Kidney (tissue), 14 donors: Measurements from ENCODE around the gene MYBBP1A. TPM values are rescaled to one million over a fixed set of nuclear protein-coding genes. Genes with fewer than 3 reads are reported as not detected.

Experiments used
- DNase-seq, 5 donors: peaks; one replicate each; pipeline ENCODE4 v3.0.0-alpha.2; 2013 to 2020
- FAIRE-seq: peaks from 2 replicates; lab custom pipeline; 2012; peaks lifted over from hg19 to GRCh38; lab: Jason Lieb, UNC
- H3K27ac ChIP-seq, 2 donors: one replicate each; pipeline ENCODE4 v1.7.0; 2013; ENCODE audit warnings: low read depth in 2 of 2, low read length in 2 of 2, inconsistent platforms in 1 of 2
- H3K27me3 ChIP-seq: one replicate; pipeline ENCODE4 v1.7.1; 2013; ENCODE audit warnings: low read length, inconsistent platforms; ENCODE audit not compliant: control insufficient read depth, insufficient read depth
- H3K36me3 ChIP-seq, 3 donors: one replicate each; pipeline versions ENCODE4 v1.7.0 to v1.7.1; 2013; ENCODE audit warnings: low read length in 3 of 3, control low read depth in 1 of 3, inconsistent platforms in 1 of 3; ENCODE audit not compliant: insufficient read depth in 3 of 3, control insufficient read depth in 2 of 3
- H3K4me1 ChIP-seq, 3 donors: one replicate each; pipeline versions ENCODE4 v1.7.0 to v1.7.1; 2013; ENCODE audit warnings: low read length in 3 of 3, inconsistent platforms in 1 of 3, low read depth in 1 of 3; ENCODE audit not compliant: control insufficient read depth in 2 of 3, insufficient read depth in 2 of 3
- H3K4me3 ChIP-seq, 3 donors: one replicate each; pipeline versions ENCODE4 v1.7.0 to v1.8.1; 2013; ENCODE audit warnings: low read length in 3 of 3, control low read depth in 1 of 3, inconsistent platforms in 1 of 3
- H3K9ac ChIP-seq, 3 donors: one replicate each; pipeline versions ENCODE4 v1.7.0 to v1.7.1; 2013; ENCODE audit warnings: low read length in 3 of 3, control low read depth in 1 of 3, inconsistent platforms in 1 of 3
- H3K9me3 ChIP-seq, 3 donors: one replicate each; pipeline versions ENCODE4 v1.7.0 to v1.7.1; 2013; ENCODE audit warnings: low read length in 3 of 3, control low read depth in 1 of 3, inconsistent platforms in 1 of 3; ENCODE audit not compliant: control insufficient read depth in 2 of 3, insufficient read depth in 1 of 3
- CTCF ChIP-seq: IDR thresholded peaks from 3 replicates; pipeline ENCODE4 v1.5.1; 2012; ENCODE audit warnings: mild to moderate bottlenecking, moderate library complexity, borderline replicate concordance; ENCODE audit not compliant: insufficient read depth; ENCODE audit errors: extremely low read depth
- intact Hi-C: fragments of 100-400 bp; cut with DNase I; formaldehyde crosslinking; loops from one replicate; pipeline ENCODE4 v1.11.1; 2022
- polyA plus RNA-seq: library from polyadenylated mRNA; stranded (reverse); fragments of 350-450 nt; fragmentation: Illumina TruSeq; extraction: RNeasy Lipid Tissue Mini Kit (QIAGEN cat#74804); gene quantifications from one replicate; pipeline ENCODE4 v1.2.3, GENCODE V29; 2014; ENCODE audit warnings: low read depth, low replicate concordance; ENCODE audit not compliant: insufficient read depth
- total RNA-seq: library from RNA; stranded (reverse); fragmentation: NEBNext Ultra II Directional; extraction: Animal tissue kit (Norgen Biotek cat#: 25700); gene quantifications from one replicate; pipeline ENCODE4 v1.2.1, GENCODE V29; 2021
- donor health status: control.
- donor health status: control.
- donor health status: control.
- donor health status: control.
- donor health status: control.
- donor health status: DM: yes; HTN: yes; CAD: no.
- donor health status: Normal renal cell carcinoma (clear cell type).

The MYBBP1A gene
- total and polyA plus RNA-seq, 2 donors from 2014 or later, result 11.9 to 51.6 TPM

- no peak for FAIRE-seq
- intact Hi-C loops, result no loop called here
- DNase-seq, result peak in 1 of 5 donors; percentile 57
- TF ChIP-seq CTCF, result no peak
- Histone ChIP-seq H3K9me3 (no peaks in the 10 kb centered on the region), H3K4me3 (no peak overlapping the region), H3K9ac (no peak overlapping the region), H3K27me3 (no peaks in the 10 kb centered on the region), H3K27ac (no peak overlapping the region), H3K4me1 (peaks cover 0 to 13% (median 4%) of the 10 kb centered on the region in 3 donors), H3K36me3 (no peaks in the 10 kb centered on the region)
Observed at GRCh38 chr17:4538236-4539002, 16.8 kb downstream of the MYBBP1A start.

- no peak overlapping the region for H3K9ac ChIP-seq
- TF ChIP-seq CTCF, result no peak
- H3K4me3 ChIP-seq, result no peak overlapping the region
- intact Hi-C loops, result no loop called here
- DNase-seq, result peak in 1 of 5 donors; percentile 76
- H3K27me3 ChIP-seq, result no peaks in the 10 kb centered on the region
- no peaks in the 10 kb centered on the region for H3K36me3 ChIP-seq
- no peaks in the 10 kb centered on the region for H3K9me3 ChIP-seq
- FAIRE-seq, result no peak
- H3K27ac ChIP-seq, result peak overlapping the region; percentile 41 to 67
- H3K4me1 ChIP-seq, result peaks cover 0 to 15% (median 4%) of the 10 kb centered on the region in 3 donors
Observed at GRCh38 chr17:4537451-4538235, 17.5 kb downstream of the MYBBP1A start.

GRCh38 chr17:4536742-4537411 lies 18.3 kb downstream of the MYBBP1A start:
- H3K4me3 ChIP-seq, result no peak overlapping the region
- H3K9me3 ChIP-seq, result no peaks in the 10 kb centered on the region
- DNase-seq, result peak in 1 of 5 donors; percentile 84
- peaks cover 0 to 17% (median 4%) of the 10 kb centered on the region in 3 donors for H3K4me1 ChIP-seq
- peak overlapping the region; percentile 47 to 67 for H3K27ac ChIP-seq
- peaks cover 0 to 4% (median 0%) of the 10 kb centered on the region in 3 donors for H3K36me3 ChIP-seq
- no peak for TF ChIP-seq CTCF
- intact Hi-C loops, result no loop called here
- no peaks in the 10 kb centered on the region for H3K27me3 ChIP-seq
- H3K9ac ChIP-seq, result no peak overlapping the region
- FAIRE-seq, result no peak
